Progenitor cell of endocrine pancreas (in vitro differentiated cells): ENCODE measurements around the gene ACSF2. TPM values are rescaled to one million over a fixed set of nuclear protein-coding genes. Genes with fewer than 3 reads are reported as not detected.

ENCODE experiments used
- DNase-seq: peaks from one replicate; pipeline ENCODE4 v3.0.0; 2021; ENCODE audit warnings: low spot score; ENCODE audit not compliant: unreplicated experiment
- H3K27ac Mint-ChIP-seq: 2 replicates; pipeline ENCODE4 v1.8.0; 2021; ENCODE audit warnings: mild to moderate bottlenecking, moderate library complexity, mixed read lengths
- H3K27me3 Mint-ChIP-seq: 2 replicates; pipeline ENCODE4 v1.8.0; 2021; ENCODE audit warnings: mixed read lengths
- H3K36me3 Mint-ChIP-seq: 2 replicates; pipeline ENCODE4 v1.8.0; 2022; ENCODE audit warnings: mixed read lengths; ENCODE audit not compliant: insufficient read depth
- H3K4me1 Mint-ChIP-seq: 2 replicates; pipeline ENCODE4 v1.8.0; 2021; ENCODE audit warnings: low read depth, mixed read lengths
- H3K4me3 Mint-ChIP-seq: 2 replicates; pipeline ENCODE4 v1.8.0; 2021; ENCODE audit warnings: low read depth, mild to moderate bottlenecking, moderate library complexity, mixed read lengths
- H3K9me3 Mint-ChIP-seq: 2 replicates; pipeline ENCODE4 v1.8.0; 2021; ENCODE audit warnings: low read depth, mixed read lengths
- total RNA-seq: library from RNA; stranded (reverse); gene quantifications from 2 replicates; pipeline ENCODE4 v1.2.1, GENCODE V29; 2021
- TF ChIP-seq, protein P1 (sequence below): fragments of 200-600 bp; sonication (generic); IDR thresholded peaks from one replicate; pipeline ENCODE4 v1.5.0; 2021; ENCODE audit warnings: antibody characterized with exemption, mild to moderate bottlenecking; ENCODE audit not compliant: unreplicated experiment

The ACSF2 gene
- total RNA-seq, 1 donor from 2014 or later, result 72.6 TPM

DNA sequence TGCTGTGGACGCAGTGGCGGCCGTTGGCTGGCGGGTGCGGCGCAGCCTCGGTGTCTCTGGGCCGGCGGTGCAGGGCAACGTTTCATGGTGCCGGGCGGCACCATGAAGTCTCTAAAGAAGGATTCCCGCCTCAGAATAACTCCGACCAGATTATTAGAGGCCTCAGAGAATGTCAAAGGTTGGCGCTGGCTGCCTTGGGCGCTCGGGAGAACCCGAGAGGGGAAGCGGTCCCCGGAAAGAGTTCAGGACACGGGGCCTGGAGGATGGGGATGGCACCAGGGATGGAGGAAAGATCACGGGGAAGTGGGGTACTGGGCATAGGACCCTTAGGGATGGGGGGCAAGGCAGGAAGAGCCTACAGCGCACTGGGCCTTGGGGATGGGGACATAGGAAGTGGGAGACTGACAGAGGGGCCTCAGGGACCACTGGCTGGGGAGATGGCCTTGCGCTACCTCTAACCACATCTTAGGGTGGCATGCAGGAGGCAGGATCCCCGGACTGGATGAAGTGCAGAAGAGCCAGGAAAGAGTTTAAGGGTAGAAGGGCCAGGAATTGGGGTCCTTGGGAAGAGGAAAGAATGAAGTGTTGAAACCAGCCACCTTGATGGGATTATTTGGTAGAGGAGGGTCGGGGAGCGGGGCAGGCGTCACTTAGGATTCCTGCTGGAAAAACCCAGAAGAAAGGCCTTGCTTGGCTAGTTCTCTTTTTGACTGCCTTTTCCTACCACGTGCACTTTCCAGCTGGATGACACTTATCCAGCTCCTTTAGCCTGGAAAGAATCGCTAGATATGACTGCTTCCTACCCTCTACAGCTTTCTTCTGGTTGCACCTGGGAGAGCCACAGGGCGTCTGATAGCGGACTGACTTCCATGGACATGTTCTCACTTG, 82.8 kb downstream of the ACSF2 start:
- TF ChIP-seq, protein P1, sequence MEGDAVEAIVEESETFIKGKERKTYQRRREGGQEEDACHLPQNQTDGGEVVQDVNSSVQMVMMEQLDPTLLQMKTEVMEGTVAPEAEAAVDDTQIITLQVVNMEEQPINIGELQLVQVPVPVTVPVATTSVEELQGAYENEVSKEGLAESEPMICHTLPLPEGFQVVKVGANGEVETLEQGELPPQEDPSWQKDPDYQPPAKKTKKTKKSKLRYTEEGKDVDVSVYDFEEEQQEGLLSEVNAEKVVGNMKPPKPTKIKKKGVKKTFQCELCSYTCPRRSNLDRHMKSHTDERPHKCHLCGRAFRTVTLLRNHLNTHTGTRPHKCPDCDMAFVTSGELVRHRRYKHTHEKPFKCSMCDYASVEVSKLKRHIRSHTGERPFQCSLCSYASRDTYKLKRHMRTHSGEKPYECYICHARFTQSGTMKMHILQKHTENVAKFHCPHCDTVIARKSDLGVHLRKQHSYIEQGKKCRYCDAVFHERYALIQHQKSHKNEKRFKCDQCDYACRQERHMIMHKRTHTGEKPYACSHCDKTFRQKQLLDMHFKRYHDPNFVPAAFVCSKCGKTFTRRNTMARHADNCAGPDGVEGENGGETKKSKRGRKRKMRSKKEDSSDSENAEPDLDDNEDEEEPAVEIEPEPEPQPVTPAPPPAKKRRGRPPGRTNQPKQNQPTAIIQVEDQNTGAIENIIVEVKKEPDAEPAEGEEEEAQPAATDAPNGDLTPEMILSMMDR, result no peak
- Mint-ChIP-seq H3K36me3 (no peaks in the 10 kb centered on the region), H3K4me1 (peaks cover 18% of the 10 kb centered on the region), H3K27me3 (peaks cover 12% of the 10 kb centered on the region), H3K4me3 (peak overlapping the region; percentile 77), H3K9me3 (no peaks in the 10 kb centered on the region), H3K27ac (peak overlapping the region; percentile 56)
- DNase-seq, result no peak

DNA sequence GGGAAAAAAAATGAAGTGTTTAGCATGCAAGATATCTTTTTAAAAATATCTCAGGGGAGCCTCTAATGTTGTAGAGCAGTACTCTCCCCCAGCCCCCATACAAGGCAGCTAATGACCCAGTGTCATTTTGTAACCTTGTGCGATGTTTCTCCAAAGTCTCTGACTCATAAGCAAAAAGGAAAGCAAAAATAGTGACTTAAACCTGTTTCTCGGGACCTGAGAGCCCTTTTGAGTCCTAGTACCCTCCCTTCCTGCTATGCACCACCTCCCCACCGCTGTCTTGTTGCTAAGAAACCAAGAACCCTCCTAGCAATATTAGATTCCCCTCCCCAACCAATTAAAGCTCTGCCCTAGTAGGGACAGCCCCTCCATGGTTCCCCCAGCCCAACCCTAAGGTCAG, 85.0 kb downstream of the ACSF2 start:
- TF ChIP-seq, protein P1, result no peak
- Mint-ChIP-seq H3K36me3 (no peaks in the 10 kb centered on the region), H3K27ac (no peak overlapping the region), H3K27me3 (peaks cover 14% of the 10 kb centered on the region), H3K9me3 (no peaks in the 10 kb centered on the region), H3K4me1 (peaks cover 18% of the 10 kb centered on the region), H3K4me3 (no peak overlapping the region)
- DNase-seq, result no peak

DNA sequence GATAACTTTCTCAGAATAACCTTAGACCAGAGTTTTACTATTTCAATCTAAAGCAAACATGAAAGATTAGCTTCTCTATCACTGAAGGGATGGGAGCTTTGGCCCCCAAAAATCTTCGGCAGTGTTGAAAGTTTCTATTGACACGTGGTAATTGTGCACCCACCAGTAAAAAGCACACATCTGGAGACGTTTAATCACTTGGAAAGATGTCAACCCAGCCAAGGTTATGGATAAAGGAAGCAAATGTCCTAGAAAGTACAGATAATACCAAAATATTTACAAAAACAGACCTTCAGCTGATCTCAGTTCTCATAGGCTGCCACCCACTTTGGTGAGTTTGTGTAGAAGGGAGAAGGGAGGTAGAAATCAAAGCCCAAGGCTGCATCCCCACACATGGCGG, 87.5 kb downstream of the ACSF2 start:
- H3K27ac Mint-ChIP-seq, result no peak overlapping the region

DNA sequence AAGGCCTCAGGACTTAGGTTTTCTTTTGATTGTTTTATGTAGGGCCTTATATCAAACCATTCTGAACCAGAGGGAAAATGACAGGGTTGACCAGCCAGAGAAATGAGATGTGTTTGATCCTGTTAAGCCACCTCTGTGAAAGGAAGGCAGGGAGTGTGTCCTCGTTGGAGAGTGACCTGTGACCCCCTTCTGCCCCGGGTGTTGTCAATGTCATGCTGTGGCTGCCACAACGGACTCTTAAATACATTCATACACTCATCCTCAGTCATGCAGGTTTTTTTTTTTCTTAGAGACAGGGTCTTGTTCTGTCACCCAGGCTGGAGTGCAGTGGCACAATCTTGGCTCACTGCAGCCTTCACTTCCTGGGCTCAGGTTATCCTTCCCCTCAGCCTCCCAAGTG, 88.4 kb downstream of the ACSF2 start:
- no peak overlapping the region for H3K27ac Mint-ChIP-seq
- H3K9me3 Mint-ChIP-seq, result no peaks in the 10 kb centered on the region
- H3K4me1 Mint-ChIP-seq, result peaks cover 16% of the 10 kb centered on the region
- H3K36me3 Mint-ChIP-seq, result no peaks in the 10 kb centered on the region
- no peak for DNase-seq
- H3K27me3 Mint-ChIP-seq, result peaks cover 14% of the 10 kb centered on the region
- TF ChIP-seq, protein P1, result no peak
- H3K4me3 Mint-ChIP-seq, result no peak overlapping the region

More for the DNA sequence above, 87.5 kb downstream of the ACSF2 start:
- Mint-ChIP-seq H3K4me3 (no peak overlapping the region), H3K9me3 (no peaks in the 10 kb centered on the region), H3K27me3 (peaks cover 14% of the 10 kb centered on the region), H3K36me3 (no peaks in the 10 kb centered on the region), H3K4me1 (peaks cover 20% of the 10 kb centered on the region)
- TF ChIP-seq, protein P1, result no peak
- DNase-seq, result no peak

DNA sequence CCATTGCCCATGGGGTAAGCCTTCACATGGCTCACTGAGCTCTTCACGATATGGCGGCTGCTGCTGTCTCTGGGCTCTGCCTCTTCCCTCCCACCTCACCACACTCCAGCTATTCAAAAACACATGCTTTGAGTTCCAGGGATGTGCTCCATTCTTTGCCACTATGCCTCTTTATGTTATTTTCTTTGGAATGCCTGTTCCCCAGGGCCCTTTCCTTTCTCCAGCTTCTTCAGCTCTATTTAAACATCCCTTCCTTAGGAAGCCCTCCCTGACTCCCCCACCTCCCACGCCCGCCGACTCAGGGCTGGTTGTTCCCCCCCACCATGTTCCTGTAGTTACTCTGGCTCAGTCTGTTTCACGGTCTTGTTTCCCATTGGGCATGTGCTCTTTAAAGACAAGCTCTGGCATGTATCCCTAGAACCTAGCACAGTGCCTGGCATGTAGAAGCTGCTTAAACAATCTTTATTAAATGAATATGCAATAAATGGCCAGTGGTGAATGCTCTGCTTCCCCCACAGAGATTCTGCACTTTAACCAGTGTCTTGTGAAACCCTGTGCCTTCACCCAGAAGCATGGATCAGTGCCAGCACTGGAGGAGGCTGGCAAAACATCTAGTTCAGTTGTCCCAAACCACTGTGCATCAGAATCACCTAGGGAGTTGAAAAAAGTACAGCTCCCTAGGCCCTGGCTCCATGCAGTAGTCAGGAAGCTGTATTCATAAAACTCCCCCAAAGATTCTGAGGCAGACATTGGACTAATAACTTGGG, 89.1 kb downstream of the ACSF2 start:
- Mint-ChIP-seq H3K27ac (no peak overlapping the region), H3K4me3 (no peak overlapping the region), H3K27me3 (peaks cover 14% of the 10 kb centered on the region), H3K4me1 (peaks cover 12% of the 10 kb centered on the region), H3K9me3 (no peaks in the 10 kb centered on the region), H3K36me3 (no peaks in the 10 kb centered on the region)
- DNase-seq, result no peak
- TF ChIP-seq, protein P1, result no peak
